Body of pancreas (tissue), 4 donors: Measurements from ENCODE around the gene PASK.

ENCODE experiments used
- CTCF ChIP-seq, 7 experiments: fragments of 450-650 bp in 4 of 7; fragments of 200-600 bp in 3 of 7; sonication (generic) in 3 of 7; IDR thresholded peaks; one replicate each; pipeline ENCODE4 v1.5.1; 2016 to 2019; ENCODE audit warnings: antibody characterized with exemption in 7 of 7
- POLR2A ChIP-seq, 3 donors: fragments of 450-650 bp; IDR thresholded peaks; one replicate each; pipeline ENCODE4 v1.6.1; 2016; ENCODE audit warnings: antibody characterized with exemption in 3 of 3, mild to moderate bottlenecking in 2 of 3

GRCh38 chr2:241177526-241178334 is 28.5 kb upstream of the PASK start:
- TF ChIP-seq POLR2A (IDR thresholded peaks at IDR 0.05) (no peak), CTCF (IDR thresholded peaks at IDR 0.05) (no peak)
